K562 (cell line): ENCODE data around the gene SLC30A7. TPM values are rescaled to one million over a fixed set of nuclear protein-coding genes. Genes with fewer than 3 reads are reported as not detected.

Source experiments
- ATAC-seq: fragments of 200-7000 bp; cut with Tn5 transposase; 3 replicates; pipeline ENCODE4 v1.9.1; 2020; ENCODE audit warnings: moderate library complexity
- BruUV-seq: library from RNA; stranded (reverse); fragments of 400-500 nt; replicated peaks from 2 replicates; lab custom pipeline; 2021; lab: Mats Ljungman, UMichigan
- CTCF ChIA-PET: fragments of 300-600 bp; formaldehyde crosslinking; extraction: SDS; loops from one replicate; lab custom pipeline; 2021; ENCODE audit warnings: low intra/inter-chr PET ratio; lab: Yijun Ruan, JAX
- POLR2A ChIA-PET: fragments of 300-600, 350-650 bp; sonication (Branson Sonifier 250); formaldehyde crosslinking; extraction: SDS; loops from one replicate; lab custom pipeline; 2021; ENCODE audit warnings: antibody characterized with exemption, inconsistent platforms; lab: Yijun Ruan, JAX
- DNase-seq, 4 experiments: peaks; one replicate each; pipeline versions ENCODE4 v3.0.0 to v3.0.0-alpha.2; 2011 to 2018; ENCODE audit warnings: low spot score in 3 of 4, mixed read lengths in 3 of 4; ENCODE audit errors: extremely low read depth in 1 of 4
- FAIRE-seq: peaks from 2 replicates; lab custom pipeline; 2011; peaks lifted over from hg19 to GRCh38; lab: Jason Lieb, UNC
- H2AFZ ChIP-seq: 2 replicates; pipeline ENCODE4 v1.6.0; 2011; ENCODE audit warnings: low read depth, low read length, control low read depth, inconsistent platforms
- H3K27ac ChIP-seq: fragments of 200-600 bp; 3 replicates; pipeline ENCODE4 v1.8.0; 2011; ENCODE audit warnings: low read depth, mild to moderate bottlenecking, control low read depth, inconsistent platforms, low read length, moderate library complexity, mixed read lengths; ENCODE audit errors: extremely low read depth
- H3K27me3 ChIP-seq, 2 experiments: fragments of 300-600 bp in 1 of 2; 2 replicates in 1 of 2; 3 replicates in 1 of 2; pipeline versions ENCODE4 v1.6.0 to v1.8.0; 2011; ENCODE audit warnings: inconsistent platforms in 2 of 2, low read length in 2 of 2, mild to moderate bottlenecking in 1 of 2, mixed read lengths in 1 of 2, moderate library complexity in 1 of 2; ENCODE audit not compliant: control insufficient read depth in 2 of 2, insufficient read depth in 2 of 2
- H3K36me3 ChIP-seq: fragments of 300-600 bp; 3 replicates; pipeline ENCODE4 v1.8.0; 2011; ENCODE audit warnings: mild to moderate bottlenecking, low read length, inconsistent platforms; ENCODE audit not compliant: control insufficient read depth, insufficient read depth
- H3K4me1 ChIP-seq, 2 experiments: fragments of 200-600 bp in 1 of 2; replicated peaks in 1 of 2; 2 replicates in 1 of 2; 3 replicates in 1 of 2; pipeline versions ENCODE4 v1.5.1 to v1.8.0; 2011; ENCODE audit warnings: inconsistent platforms in 2 of 2, low read length in 2 of 2, mild to moderate bottlenecking in 1 of 2, mixed read lengths in 1 of 2, moderate library complexity in 1 of 2; ENCODE audit not compliant: control insufficient read depth in 2 of 2, insufficient read depth in 2 of 2
- H3K4me2 ChIP-seq: 2 replicates; pipeline ENCODE4 v1.6.1; 2011; ENCODE audit warnings: low read length, control low read depth, inconsistent platforms, mixed read lengths; ENCODE audit not compliant: insufficient read depth
- H3K4me3 ChIP-seq: fragments of 200-600 bp; sonication (generic), shearing (Covaris generic); 2 replicates; pipeline ENCODE4 v1.5.1; 2016; ENCODE audit warnings: control low read depth, inconsistent platforms
- H3K79me2 ChIP-seq: fragments of 200-600 bp; 3 replicates; pipeline ENCODE4 v1.8.0; 2011; ENCODE audit warnings: low read length, inconsistent platforms; ENCODE audit not compliant: control insufficient read depth, insufficient read depth
- H3K9ac ChIP-seq, 2 experiments: 2 replicates each; pipeline versions ENCODE4 v1.6.0 to v1.6.1; 2011; ENCODE audit warnings: low read depth in 2 of 2, low read length in 2 of 2, control low read depth in 1 of 2, inconsistent platforms in 1 of 2, mild to moderate bottlenecking in 1 of 2, mixed read lengths in 1 of 2; ENCODE audit not compliant: insufficient read depth in 1 of 2
- H3K9me1 ChIP-seq: one replicate; pipeline ENCODE4 v1.6.0; 2011; ENCODE audit warnings: inconsistent platforms, mild to moderate bottlenecking, low read length, moderate library complexity; ENCODE audit not compliant: control insufficient read depth, insufficient read depth
- H3K9me3 ChIP-seq: replicated peaks from 2 replicates; pipeline ENCODE4 v1.5.1; 2011; ENCODE audit warnings: low read depth, low read length, inconsistent platforms; ENCODE audit not compliant: control insufficient read depth, insufficient read depth
- H4K20me1 ChIP-seq: replicated peaks from 2 replicates; pipeline ENCODE4 v1.6.1; 2011; ENCODE audit warnings: low read length, inconsistent platforms, mixed read lengths; ENCODE audit not compliant: control insufficient read depth, insufficient read depth
- ARNT ChIP-seq, 2 experiments: fragments of 450-650 bp; IDR thresholded peaks; 2 replicates each; pipeline ENCODE4 v1.6.1; 2016; ENCODE audit warnings: mild to moderate bottlenecking in 1 of 2
- BRD4 ChIP-seq: fragments of 200-600 bp; sonication (generic); IDR thresholded peaks from 2 replicates; pipeline ENCODE4 v1.6.1; 2017; ENCODE audit warnings: inconsistent platforms
- DNMT1 ChIP-seq: fragments of 450-650 bp; IDR thresholded peaks from 2 replicates; pipeline ENCODE4 v1.6.1; 2016; ENCODE audit warnings: antibody characterized with exemption, mild to moderate bottlenecking
- HMBOX1 ChIP-seq: sonication (generic); IDR thresholded peaks from 2 replicates; pipeline ENCODE4 v1.6.1; 2016
- MAFK ChIP-seq: IDR thresholded peaks from 2 replicates; pipeline ENCODE4 v1.6.1; 2011; ENCODE audit warnings: low read length, improper control_type of control experiment
- PCBP2 ChIP-seq: fragments of 200-400 bp; formaldehyde crosslinking; IDR thresholded peaks from 2 replicates; pipeline ENCODE4 v1.6.1; 2018; ENCODE audit warnings: low read length, low read depth, mild to moderate bottlenecking, moderate library complexity; ENCODE audit not compliant: poor library complexity, severe bottlenecking
- RHOXF2B ChIP-seq: fragments of 250-450 bp; sonication (Bioruptor Pico); conservative IDR thresholded peaks from 2 replicates; pipeline ENCODE4 v1.5.1; 2021
- SAFB2 ChIP-seq: fragments of 200-400 bp; formaldehyde crosslinking; IDR thresholded peaks from 2 replicates; pipeline ENCODE4 v1.6.1; 2018; ENCODE audit warnings: borderline replicate concordance, low read length, low read depth, moderate library complexity; ENCODE audit not compliant: severe bottlenecking
- SMARCA4 ChIP-seq: fragments of 450-650 bp; IDR thresholded peaks from 2 replicates; pipeline ENCODE4 v1.6.1; 2016
- TAL1 ChIP-seq: fragments of 450-650 bp; IDR thresholded peaks from 2 replicates; pipeline ENCODE4 v1.6.1; 2016; ENCODE audit warnings: mild to moderate bottlenecking
- TCF3 ChIP-seq: sonication (generic); formaldehyde crosslinking; IDR thresholded peaks from 2 replicates; pipeline ENCODE4 v1.4.0; 2020; ENCODE audit warnings: mild to moderate bottlenecking, missing genetic modification reagents
- ZNF316 ChIP-seq: fragments of 450-650 bp; IDR thresholded peaks from 2 replicates; pipeline ENCODE4 v1.6.1; 2016
- ZNF583 ChIP-seq: fragments of 250-450 bp; sonication (Bioruptor Pico); IDR thresholded peaks from 2 replicates; pipeline ENCODE4 v1.4.0; 2020
- ZNF717 ChIP-seq: fragments of 250-450 bp; sonication (Bioruptor Pico); IDR thresholded peaks from 2 replicates; pipeline ENCODE4 v1.5.0; 2021
- ZNF766 ChIP-seq: fragments of 200-800 bp; sonication (Bioruptor generic); conservative IDR thresholded peaks from 2 replicates; pipeline ENCODE4 v1.6.1; 2016; ENCODE audit warnings: missing genetic modification characterization, missing compliant biosample characterization
- WGBS: fragments of 100-300 bp; shearing (Covaris generic); methylation state at CpG from one replicate; pipeline ENCODE4 v1.1.6; 2016; ENCODE audit warnings: low coverage, mixed read lengths; ENCODE audit not compliant: insufficient coverage; ENCODE audit errors: missing lambda C conversion rate; 5-methylcytosine and 5-hydroxymethylcytosine counted together
- in situ Hi-C: fragments of 300-500 bp; cut with MboI; formaldehyde crosslinking; loops from 4 replicates; pipeline ENCODE4 v1.15.0; 2018; ENCODE audit warnings: inconsistent platforms, mixed read lengths
- intact Hi-C: fragments of 100-400 bp; cut with micrococcal nuclease; formaldehyde crosslinking; loops from 2 replicates; pipeline ENCODE4 v1.14.2; 2022
- polyA plus RNA-seq, 8 experiments: library from polyadenylated mRNA; depleted of rRNA in 4 of 8; stranded (reverse) in 5 of 8; unstranded in 3 of 8; fragments of >200 nt; fragmentation: Nextera tagmentation in 2 of 8; fragmentation: Illumina TruSeq in 1 of 8; extraction: Ambion mirVana in 2 of 8; extraction: Trizol in 1 of 8; gene quantifications; 2 replicates each; pipeline versions ENCODE4 v1.2.1 to v1.2.3, GENCODE V29; 2011 to 2014; ENCODE audit warnings: inconsistent platforms in 1 of 8, missing spikeins in 1 of 8
- total RNA-seq, 7 experiments: library from RNA; depleted of rRNA in 6 of 7; stranded (reverse); fragments of >200 nt in 6 of 7; fragmentation: Illumina TruSeq in 2 of 7; extraction: Trizol in 2 of 7; gene quantifications; 2 replicates each; pipeline versions ENCODE4 v1.2.1 to v1.2.3, GENCODE V29; 2011 to 2021; ENCODE audit warnings: low replicate concordance in 1 of 7
- TF ChIP-seq, protein P1 (sequence below): fragments of 450-650 bp; IDR thresholded peaks from 2 replicates; pipeline ENCODE4 v1.6.1; 2017; ENCODE audit warnings: antibody characterized with exemption, mild to moderate bottlenecking
- TF ChIP-seq, protein P2 (sequence below): fragments of 450-650 bp; IDR thresholded peaks from 2 replicates; pipeline ENCODE4 v1.6.1; 2016

Gene SLC30A7
- total and polyA plus RNA-seq, 9 of the 15 experiments (the other 6 are each of a cell fraction or from before 2014, with no cell fraction given): 3.5 to 17.1 (median 7.2) TPM

- ChIA-PET POLR2A (interaction anchor here (0.8 kb wide), 1 partner anchor 20 kb away, joined by 3 read pairs; no protein-coding TSS in a partner anchor), CTCF (no interaction called here)
- DNase-seq (peak in 1 of 4 experiments; percentile 12), FAIRE-seq (no peak), ATAC-seq (peak; percentile 54; the same call in 2 of the 3 replicates)
- WGBS: 41% methylated on average over 2 of the region's 2 CpGs
- H3K9ac ChIP-seq: no peak overlapping the region
- H3K79me2 ChIP-seq: no peaks in the 10 kb centered on the region
- no TSS peak for BruUV-seq
- peaks cover 5 to 20% of the 10 kb centered on the region in 2 experiments; a peak in 4 of 5 replicates for H3K4me1 ChIP-seq
- H2AFZ ChIP-seq: no peak overlapping the region
- H3K27me3 ChIP-seq: no peaks in the 10 kb centered on the region
- no peaks in the 10 kb centered on the region for H4K20me1 ChIP-seq
- no peaks in the 10 kb centered on the region for H3K9me1 ChIP-seq
- no peak overlapping the region for H3K4me3 ChIP-seq
- H3K27ac ChIP-seq: peak overlapping the region; percentile 58; the same call in 2 of the 3 replicates
- H3K36me3 ChIP-seq: peaks cover 82% of the 10 kb centered on the region; the same call in 2 of the 3 replicates
- H3K9me3 ChIP-seq: no peaks in the 10 kb centered on the region
- intact Hi-C loops: no loop called here
- peak overlapping the region; percentile 10; the same call in 1 of the 2 replicates for H3K4me2 ChIP-seq
- in situ Hi-C loops: no loop called here
- TF ChIP-seq SMARCA4 (peak; percentile 39; the same call in 1 of the 2 replicates), BRD4 (no peak), DNMT1 (no peak), ZNF583 (CRISPR knock-in tag) (no peak), PCBP2 (no peak), ZNF766 (CRISPR knock-in tag) (0 out of 2 replicates have a peak, but pooled peaks have one; percentile 51), MAFK (peak; percentile 56; the same call in 1 of the 2 replicates), TAL1 (peak; percentile 29; the same call in 1 of the 2 replicates), ARNT (IDR thresholded peaks at IDR 0.05) (0 out of 4 replicates have a peak, but pooled peaks of 1 of the 2 experiments have one; percentile 44), RHOXF2B (CRISPR knock-in tag) (no peak), ZNF717 (CRISPR knock-in tag) (no peak), SAFB2 (no peak), TCF3 (0 out of 2 replicates have a peak, but pooled peaks have one; percentile 17), ZNF316 (peak; percentile 95), HMBOX1 (peak; percentile 87)
- TF ChIP-seq, protein P1, sequence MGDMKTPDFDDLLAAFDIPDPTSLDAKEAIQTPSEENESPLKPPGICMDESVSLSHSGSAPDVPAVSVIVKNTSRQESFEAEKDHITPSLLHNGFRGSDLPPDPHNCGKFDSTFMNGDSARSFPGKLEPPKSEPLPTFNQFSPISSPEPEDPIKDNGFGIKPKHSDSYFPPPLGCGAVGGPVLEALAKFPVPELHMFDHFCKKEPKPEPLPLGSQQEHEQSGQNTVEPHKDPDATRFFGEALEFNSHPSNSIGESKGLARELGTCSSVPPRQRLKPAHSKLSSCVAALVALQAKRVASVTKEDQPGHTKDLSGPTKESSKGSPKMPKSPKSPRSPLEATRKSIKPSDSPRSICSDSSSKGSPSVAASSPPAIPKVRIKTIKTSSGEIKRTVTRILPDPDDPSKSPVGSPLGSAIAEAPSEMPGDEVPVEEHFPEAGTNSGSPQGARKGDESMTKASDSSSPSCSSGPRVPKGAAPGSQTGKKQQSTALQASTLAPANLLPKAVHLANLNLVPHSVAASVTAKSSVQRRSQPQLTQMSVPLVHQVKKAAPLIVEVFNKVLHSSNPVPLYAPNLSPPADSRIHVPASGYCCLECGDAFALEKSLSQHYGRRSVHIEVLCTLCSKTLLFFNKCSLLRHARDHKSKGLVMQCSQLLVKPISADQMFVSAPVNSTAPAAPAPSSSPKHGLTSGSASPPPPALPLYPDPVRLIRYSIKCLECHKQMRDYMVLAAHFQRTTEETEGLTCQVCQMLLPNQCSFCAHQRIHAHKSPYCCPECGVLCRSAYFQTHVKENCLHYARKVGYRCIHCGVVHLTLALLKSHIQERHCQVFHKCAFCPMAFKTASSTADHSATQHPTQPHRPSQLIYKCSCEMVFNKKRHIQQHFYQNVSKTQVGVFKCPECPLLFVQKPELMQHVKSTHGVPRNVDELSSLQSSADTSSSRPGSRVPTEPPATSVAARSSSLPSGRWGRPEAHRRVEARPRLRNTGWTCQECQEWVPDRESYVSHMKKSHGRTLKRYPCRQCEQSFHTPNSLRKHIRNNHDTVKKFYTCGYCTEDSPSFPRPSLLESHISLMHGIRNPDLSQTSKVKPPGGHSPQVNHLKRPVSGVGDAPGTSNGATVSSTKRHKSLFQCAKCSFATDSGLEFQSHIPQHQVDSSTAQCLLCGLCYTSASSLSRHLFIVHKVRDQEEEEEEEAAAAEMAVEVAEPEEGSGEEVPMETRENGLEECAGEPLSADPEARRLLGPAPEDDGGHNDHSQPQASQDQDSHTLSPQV: peak; percentile 49; the same call in 1 of the 2 replicates
- TF ChIP-seq, protein P2, sequence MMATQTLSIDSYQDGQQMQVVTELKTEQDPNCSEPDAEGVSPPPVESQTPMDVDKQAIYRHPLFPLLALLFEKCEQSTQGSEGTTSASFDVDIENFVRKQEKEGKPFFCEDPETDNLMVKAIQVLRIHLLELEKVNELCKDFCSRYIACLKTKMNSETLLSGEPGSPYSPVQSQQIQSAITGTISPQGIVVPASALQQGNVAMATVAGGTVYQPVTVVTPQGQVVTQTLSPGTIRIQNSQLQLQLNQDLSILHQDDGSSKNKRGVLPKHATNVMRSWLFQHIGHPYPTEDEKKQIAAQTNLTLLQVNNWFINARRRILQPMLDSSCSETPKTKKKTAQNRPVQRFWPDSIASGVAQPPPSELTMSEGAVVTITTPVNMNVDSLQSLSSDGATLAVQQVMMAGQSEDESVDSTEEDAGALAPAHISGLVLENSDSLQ: 0 out of 2 replicates have a peak, but pooled peaks have one; percentile 7
These were observed 104.4 kb downstream of the SLC30A7 start for GRCh38 chr1:101000131-101000873.
